SK-N-SH (cell line): Measurements from ENCODE around the gene TOM1L2. TPM values are rescaled to one million over a fixed set of nuclear protein-coding genes. Genes with fewer than 3 reads are reported as not detected.

Experiments
- CTCF ChIA-PET: fragments of 300-600, 350-600 bp; formaldehyde crosslinking; extraction: SDS; loops from one replicate; lab custom pipeline; 2021; lab: Yijun Ruan, JAX
- POLR2A ChIA-PET: fragments of 350-600 bp; sonication (Branson Sonifier 250); formaldehyde crosslinking; extraction: SDS; loops from one replicate; lab custom pipeline; 2020; ENCODE audit warnings: antibody characterized with exemption, inconsistent platforms; lab: Yijun Ruan, JAX
- DNase-seq: peaks from one replicate; pipeline ENCODE4 v3.0.0; 2012
- H2AFZ ChIP-seq: fragments of 200-600 bp; sonication (generic); 2 replicates; pipeline ENCODE4 v1.8.1; 2016; ENCODE audit warnings: antibody characterized with exemption, mild to moderate bottlenecking, low read depth
- H3F3A ChIP-seq: fragments of 200-600 bp; sonication (generic); replicated peaks from 2 replicates; pipeline ENCODE3; 2016; ENCODE audit warnings: antibody characterized with exemption, mild to moderate bottlenecking; ENCODE audit not compliant: insufficient read depth
- H3K27ac ChIP-seq, 2 experiments: fragments of 200-500 bp in 1 of 2; fragments of 200-600 bp in 1 of 2; sonication (Bioruptor generic) in 1 of 2; sonication (generic), shearing (Covaris generic) in 1 of 2; 2 replicates each; pipeline versions ENCODE4 v1.5.1 to v1.6.1; 2014 to 2016; ENCODE audit warnings: low read depth in 2 of 2, inconsistent platforms in 1 of 2, low read length in 1 of 2, mild to moderate bottlenecking in 1 of 2, mixed read lengths in 1 of 2
- H3K27me3 ChIP-seq: fragments of 200-600 bp; sonication (generic), shearing (Covaris generic); 2 replicates; pipeline ENCODE4 v1.6.1; 2016; ENCODE audit warnings: mixed run types; ENCODE audit not compliant: insufficient read depth
- H3K36me3 ChIP-seq, 2 experiments: fragments of 200-500 bp in 1 of 2; fragments of 200-600 bp in 1 of 2; sonication (Bioruptor generic) in 1 of 2; sonication (generic) in 1 of 2; replicated peaks in 1 of 2; 2 replicates each; pipeline versions ENCODE3 to v1.5.1; 2014 to 2016; ENCODE audit warnings: low read length in 1 of 2, mild to moderate bottlenecking in 1 of 2; ENCODE audit not compliant: insufficient read depth in 2 of 2, control insufficient read depth in 1 of 2
- H3K4me1 ChIP-seq, 2 experiments: fragments of 200-500 bp in 1 of 2; fragments of 200-600 bp in 1 of 2; sonication (Bioruptor generic) in 1 of 2; sonication (generic), shearing (Covaris generic) in 1 of 2; 2 replicates each; pipeline versions ENCODE4 v1.5.1 to v1.6.1; 2014 to 2016; ENCODE audit warnings: low read depth in 1 of 2, low read length in 1 of 2, mixed run types in 1 of 2; ENCODE audit not compliant: insufficient read depth in 2 of 2, control insufficient read depth in 1 of 2
- H3K4me2 ChIP-seq: fragments of 200-600 bp; sonication (generic), shearing (Covaris generic); 2 replicates; pipeline ENCODE4 v1.6.1; 2017; ENCODE audit warnings: mixed run types
- H3K4me3 ChIP-seq, 2 experiments: fragments of 200-500 bp in 1 of 2; fragments of 200-600 bp in 1 of 2; sonication (Bioruptor generic) in 1 of 2; sonication (generic), shearing (Covaris generic) in 1 of 2; 2 replicates each; pipeline versions ENCODE4 v1.5.1 to v1.8.1; 2014 to 2016; ENCODE audit warnings: low read depth in 2 of 2, inconsistent platforms in 1 of 2, low read length in 1 of 2, mild to moderate bottlenecking in 1 of 2, mixed read lengths in 1 of 2, moderate library complexity in 1 of 2
- H3K79me2 ChIP-seq: fragments of 200-600 bp; sonication (generic); 2 replicates; pipeline ENCODE4 v1.8.1; 2017; ENCODE audit warnings: mild to moderate bottlenecking; ENCODE audit not compliant: insufficient read depth
- H3K9ac ChIP-seq: fragments of 200-600 bp; sonication (generic); 2 replicates; pipeline ENCODE4 v1.6.1; 2017; ENCODE audit warnings: mixed run types
- H3K9me2 ChIP-seq: fragments of 200-600 bp; sonication (generic); 2 replicates; pipeline ENCODE4 v1.6.1; 2017; ENCODE audit warnings: mixed run types
- H3K9me3 ChIP-seq: fragments of 200-600 bp; sonication (generic); 2 replicates; pipeline ENCODE4 v1.6.1; 2017; ENCODE audit warnings: mixed run types, mild to moderate bottlenecking, moderate library complexity
- H4K20me1 ChIP-seq: fragments of 200-600 bp; sonication (generic); 2 replicates; pipeline ENCODE4 v1.6.1; 2017; ENCODE audit warnings: mild to moderate bottlenecking, mixed run types; ENCODE audit not compliant: insufficient read depth
- ELF1 ChIP-seq: IDR thresholded peaks from 2 replicates; pipeline ENCODE4 v1.4.0; 2012
- EP300 ChIP-seq, 2 experiments: IDR thresholded peaks; 2 replicates each; pipeline versions ENCODE4 v1.4.0 to v1.6.1; 2012; ENCODE audit warnings: borderline replicate concordance in 1 of 2, low read depth in 1 of 2, low read length in 1 of 2
- FOXJ3 ChIP-seq: sonication (generic); formaldehyde crosslinking; IDR thresholded peaks from 2 replicates; pipeline ENCODE4 v1.5.1; 2020; ENCODE audit warnings: mild to moderate bottlenecking, missing genetic modification reagents
- GABPA ChIP-seq: IDR thresholded peaks from 2 replicates; pipeline ENCODE4 v1.4.0; 2012; ENCODE audit warnings: low read depth, mild to moderate bottlenecking
- JUND ChIP-seq: IDR thresholded peaks from 2 replicates; pipeline ENCODE4 v1.4.0; 2012
- MEF2A ChIP-seq: IDR thresholded peaks from 2 replicates; pipeline ENCODE4 v1.4.0; 2012; ENCODE audit warnings: low read depth, borderline replicate concordance
- NRF1 ChIP-seq: IDR thresholded peaks from 2 replicates; pipeline ENCODE4 v1.6.1; 2012; ENCODE audit warnings: low read depth, mild to moderate bottlenecking, low read length
- RAD21 ChIP-seq: IDR thresholded peaks from 2 replicates; pipeline ENCODE4 v1.6.1; 2012; ENCODE audit warnings: mild to moderate bottlenecking, low read length
- RCOR1 ChIP-seq: fragments of 150-350 bp; IDR thresholded peaks from 2 replicates; pipeline ENCODE4 v1.6.1; 2017; ENCODE audit warnings: antibody characterized with exemption, low read length
- SMC3 ChIP-seq: IDR thresholded peaks from 2 replicates; pipeline ENCODE4 v1.6.1; 2012; ENCODE audit warnings: low read depth, low read length, improper control_type of control experiment
- TEAD4 ChIP-seq: IDR thresholded peaks from 2 replicates; pipeline ENCODE4 v1.4.0; 2012; ENCODE audit warnings: mild to moderate bottlenecking, borderline replicate concordance; ENCODE audit not compliant: insufficient read depth
- WGBS: methylation state at CpG from one replicate; pipeline ENCODE4 v1.1.6; 2017; ENCODE audit warnings: low lambda C conversion rate; 5-methylcytosine and 5-hydroxymethylcytosine counted together
- polyA plus RNA-seq, 3 experiments: library from polyadenylated mRNA; depleted of rRNA; stranded (reverse); fragments of >200 nt; gene quantifications; 2 replicates each; pipeline ENCODE4 v1.2.3, GENCODE V29; 2012
- TF ChIP-seq, protein P1 (sequence below): fragments of 150-350 bp; IDR thresholded peaks from 2 replicates; pipeline ENCODE4 v1.6.1; 2016; ENCODE audit warnings: mild to moderate bottlenecking, low read depth, low read length
- TF ChIP-seq, protein P2 (sequence below): fragments of 200-600 bp; sonication (generic); IDR thresholded peaks from 2 replicates; pipeline ENCODE4 v1.6.1; 2017; ENCODE audit warnings: antibody characterized with exemption, mild to moderate bottlenecking, moderate library complexity
- TF ChIP-seq, protein P3 (sequence below): IDR thresholded peaks from 2 replicates; pipeline ENCODE4 v1.4.0; 2012; ENCODE audit warnings: low read depth, borderline replicate concordance
- TF ChIP-seq, protein P4 (sequence below): IDR thresholded peaks from 2 replicates; pipeline ENCODE4 v1.4.0; 2012; ENCODE audit warnings: low read depth

TOM1L2 gene
- polyA plus RNA-seq, 1 of the 3 experiments (the other 2 are of a cell fraction) = 85.4 TPM

DNA sequence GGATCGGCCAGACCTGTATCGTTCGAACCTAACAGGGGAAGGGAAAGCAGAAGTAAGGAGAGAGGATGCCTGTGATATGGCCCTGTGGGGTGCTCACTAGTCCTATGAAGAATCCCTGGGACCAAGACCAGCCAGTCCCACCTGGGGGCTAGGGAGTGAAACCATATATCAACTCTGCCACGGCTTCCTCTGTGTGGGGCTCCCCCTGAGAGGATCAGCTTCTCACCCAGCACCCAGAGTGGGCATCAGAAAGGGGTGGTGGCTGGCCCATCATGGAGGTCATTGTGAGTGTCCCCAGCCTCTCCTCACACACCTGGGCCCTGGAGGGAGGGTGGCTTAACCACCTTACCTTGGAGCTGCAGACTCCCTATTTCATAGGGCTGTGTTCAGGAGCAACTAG is 105.3 kb downstream of the TOM1L2 start:
- H4K20me1 ChIP-seq = no peaks in the 10 kb centered on the region
- H3K9me3 ChIP-seq = no peaks in the 10 kb centered on the region
- TF ChIP-seq, protein P1, sequence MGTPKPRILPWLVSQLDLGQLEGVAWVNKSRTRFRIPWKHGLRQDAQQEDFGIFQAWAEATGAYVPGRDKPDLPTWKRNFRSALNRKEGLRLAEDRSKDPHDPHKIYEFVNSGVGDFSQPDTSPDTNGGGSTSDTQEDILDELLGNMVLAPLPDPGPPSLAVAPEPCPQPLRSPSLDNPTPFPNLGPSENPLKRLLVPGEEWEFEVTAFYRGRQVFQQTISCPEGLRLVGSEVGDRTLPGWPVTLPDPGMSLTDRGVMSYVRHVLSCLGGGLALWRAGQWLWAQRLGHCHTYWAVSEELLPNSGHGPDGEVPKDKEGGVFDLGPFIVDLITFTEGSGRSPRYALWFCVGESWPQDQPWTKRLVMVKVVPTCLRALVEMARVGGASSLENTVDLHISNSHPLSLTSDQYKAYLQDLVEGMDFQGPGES = no peak
- TF ChIP-seq TEAD4 (no peak), NRF1 (no peak)
- no peaks in the 10 kb centered on the region for H3F3A ChIP-seq
- H3K9ac ChIP-seq = no peak overlapping the region
- H2AFZ ChIP-seq = no peak overlapping the region
- H3K27me3 ChIP-seq = no peaks in the 10 kb centered on the region
- H3K4me3 ChIP-seq = no peak overlapping the region
- CTCF ChIA-PET = interaction anchor here (0.8 to 3.9 kb wide), 4 partner anchors 10 to 55 kb away, joined by 3 to 11 read pairs (median 4); no protein-coding TSS in a partner anchor
- no peaks in the 10 kb centered on the region for H3K79me2 ChIP-seq
- 100% methylated on average over 3 of the region's 4 CpGs for WGBS
- no peak for DNase-seq
- peaks cover 0 to 31% of the 10 kb centered on the region in 2 experiments; a peak in 3 of 4 replicates for H3K4me1 ChIP-seq
- no peak overlapping the region for H3K4me2 ChIP-seq
- H3K27ac ChIP-seq = no peak overlapping the region
- POLR2A ChIA-PET = no interaction called here
- H3K36me3 ChIP-seq = peaks cover 17 to 60% of the 10 kb centered on the region in 2 experiments
- H3K9me2 ChIP-seq = no peaks in the 10 kb centered on the region

DNA sequence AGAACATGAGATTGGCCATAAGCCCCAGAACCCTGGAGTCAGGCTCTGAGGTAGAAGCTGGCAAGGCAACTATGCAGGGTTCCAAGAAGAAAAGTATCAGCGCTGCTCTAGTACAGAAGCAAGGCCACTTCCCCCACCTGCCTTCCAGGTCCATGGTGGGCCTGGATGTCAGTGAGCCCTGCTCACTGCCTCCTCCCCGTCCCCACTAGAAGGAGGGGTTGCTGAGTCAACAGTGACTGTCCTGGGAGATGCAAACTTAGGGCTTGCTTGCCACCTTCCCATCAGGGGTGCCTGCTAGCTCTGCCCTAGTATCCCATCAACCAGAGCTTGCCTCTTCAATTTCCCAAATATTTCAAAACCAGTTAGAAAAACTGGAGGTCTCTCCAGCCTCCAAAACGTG is 105.8 kb downstream of the TOM1L2 start:
- H2AFZ ChIP-seq = no peak overlapping the region
- no peak overlapping the region for H3K9ac ChIP-seq
- H4K20me1 ChIP-seq = no peaks in the 10 kb centered on the region
- H3K27ac ChIP-seq = no peak overlapping the region
- ChIA-PET POLR2A (no interaction called here), CTCF (interaction anchor here (1.3 to 3.9 kb wide), 3 partner anchors 10 to 55 kb away, joined by 3 to 11 read pairs (median 4); no protein-coding TSS in a partner anchor)
- no peaks in the 10 kb centered on the region for H3K27me3 ChIP-seq
- 82% methylated on average over 2 of the region's 3 CpGs for WGBS
- H3F3A ChIP-seq = no peaks in the 10 kb centered on the region
- no peak for DNase-seq
- H3K36me3 ChIP-seq = peaks cover 17 to 63% of the 10 kb centered on the region in 2 experiments
- no peaks in the 10 kb centered on the region for H3K79me2 ChIP-seq
- H3K9me2 ChIP-seq = no peaks in the 10 kb centered on the region
- H3K9me3 ChIP-seq = no peaks in the 10 kb centered on the region
- no peak overlapping the region for H3K4me3 ChIP-seq
- H3K4me2 ChIP-seq = no peak overlapping the region
- no peak for TF ChIP-seq MEF2A
- no peak for TF ChIP-seq ELF1
- TF ChIP-seq, all 33 proteins: peak for 0
- H3K4me1 ChIP-seq = peaks cover 0 to 33% of the 10 kb centered on the region in 2 experiments; a peak in 3 of 4 replicates

DNA sequence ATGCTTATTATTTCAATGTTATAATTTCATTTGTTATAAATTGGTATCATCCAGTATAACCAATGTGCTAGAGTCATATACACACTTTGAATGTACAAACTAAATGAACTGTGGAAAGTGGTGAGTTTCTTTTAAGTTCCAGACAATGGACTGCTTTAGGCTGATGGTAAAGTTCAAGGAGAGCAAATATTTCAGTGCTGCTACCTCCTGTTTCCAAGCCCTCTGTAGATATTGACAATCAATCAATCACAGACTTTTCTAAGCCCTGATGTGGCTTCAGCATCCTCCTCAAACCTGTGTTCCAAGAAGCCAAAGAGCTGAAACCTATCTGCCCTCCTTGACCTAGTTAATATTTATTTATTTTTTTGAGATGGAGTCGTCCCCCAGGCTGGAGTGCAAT is 107.2 kb downstream of the TOM1L2 start:
- Histone ChIP-seq H3K9me2 (no peaks in the 10 kb centered on the region), H3K4me2 (no peak overlapping the region), H2AFZ (no peak overlapping the region), H3F3A (no peaks in the 10 kb centered on the region), H3K4me1 (peaks cover 0 to 34% of the 10 kb centered on the region in 2 experiments; a peak in 3 of 4 replicates), H3K4me3 (no peak overlapping the region), H3K9ac (no peak overlapping the region), H3K27me3 (no peaks in the 10 kb centered on the region), H3K9me3 (no peaks in the 10 kb centered on the region), H3K27ac (no peak overlapping the region), H4K20me1 (no peaks in the 10 kb centered on the region), H3K79me2 (no peaks in the 10 kb centered on the region), H3K36me3 (peaks cover 17 to 64% of the 10 kb centered on the region in 2 experiments)
- TF ChIP-seq, protein P2, sequence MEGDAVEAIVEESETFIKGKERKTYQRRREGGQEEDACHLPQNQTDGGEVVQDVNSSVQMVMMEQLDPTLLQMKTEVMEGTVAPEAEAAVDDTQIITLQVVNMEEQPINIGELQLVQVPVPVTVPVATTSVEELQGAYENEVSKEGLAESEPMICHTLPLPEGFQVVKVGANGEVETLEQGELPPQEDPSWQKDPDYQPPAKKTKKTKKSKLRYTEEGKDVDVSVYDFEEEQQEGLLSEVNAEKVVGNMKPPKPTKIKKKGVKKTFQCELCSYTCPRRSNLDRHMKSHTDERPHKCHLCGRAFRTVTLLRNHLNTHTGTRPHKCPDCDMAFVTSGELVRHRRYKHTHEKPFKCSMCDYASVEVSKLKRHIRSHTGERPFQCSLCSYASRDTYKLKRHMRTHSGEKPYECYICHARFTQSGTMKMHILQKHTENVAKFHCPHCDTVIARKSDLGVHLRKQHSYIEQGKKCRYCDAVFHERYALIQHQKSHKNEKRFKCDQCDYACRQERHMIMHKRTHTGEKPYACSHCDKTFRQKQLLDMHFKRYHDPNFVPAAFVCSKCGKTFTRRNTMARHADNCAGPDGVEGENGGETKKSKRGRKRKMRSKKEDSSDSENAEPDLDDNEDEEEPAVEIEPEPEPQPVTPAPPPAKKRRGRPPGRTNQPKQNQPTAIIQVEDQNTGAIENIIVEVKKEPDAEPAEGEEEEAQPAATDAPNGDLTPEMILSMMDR = no peak
- TF ChIP-seq RAD21 = no peak
- TF ChIP-seq FOXJ3 (CRISPR knock-in tag) = no peak
- TF ChIP-seq JUND = no peak
- TF ChIP-seq, protein P3, sequence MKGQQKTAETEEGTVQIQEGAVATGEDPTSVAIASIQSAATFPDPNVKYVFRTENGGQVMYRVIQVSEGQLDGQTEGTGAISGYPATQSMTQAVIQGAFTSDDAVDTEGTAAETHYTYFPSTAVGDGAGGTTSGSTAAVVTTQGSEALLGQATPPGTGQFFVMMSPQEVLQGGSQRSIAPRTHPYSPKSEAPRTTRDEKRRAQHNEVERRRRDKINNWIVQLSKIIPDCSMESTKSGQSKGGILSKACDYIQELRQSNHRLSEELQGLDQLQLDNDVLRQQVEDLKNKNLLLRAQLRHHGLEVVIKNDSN = no peak
- TF ChIP-seq EP300 (IDR thresholded peaks at IDR 0.05; ENCODE audit: borderline replicate concordance in 1 of 2, low read depth in 1 of 2, low read length in 1 of 2) = no peak
- TF ChIP-seq SMC3 = no peak
- TF ChIP-seq, protein P4, sequence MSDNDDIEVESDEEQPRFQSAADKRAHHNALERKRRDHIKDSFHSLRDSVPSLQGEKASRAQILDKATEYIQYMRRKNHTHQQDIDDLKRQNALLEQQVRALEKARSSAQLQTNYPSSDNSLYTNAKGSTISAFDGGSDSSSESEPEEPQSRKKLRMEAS = no peak
- TF ChIP-seq ELF1 = no peak
- TF ChIP-seq GABPA = no peak
- TF ChIP-seq RCOR1 = no peak
- ChIA-PET POLR2A (no interaction called here), CTCF (interaction anchor here (1.1 to 6.7 kb wide), 3 partner anchors 11 to 56 kb away, joined by 3 to 72 read pairs (median 11); no protein-coding TSS in a partner anchor)
- WGBS = 100% methylated on average over 1 of the region's 1 CpG
- DNase-seq = no peak
